Measurements from ENCODE around the gene GLRA1.

Gene GLRA1

DNA sequence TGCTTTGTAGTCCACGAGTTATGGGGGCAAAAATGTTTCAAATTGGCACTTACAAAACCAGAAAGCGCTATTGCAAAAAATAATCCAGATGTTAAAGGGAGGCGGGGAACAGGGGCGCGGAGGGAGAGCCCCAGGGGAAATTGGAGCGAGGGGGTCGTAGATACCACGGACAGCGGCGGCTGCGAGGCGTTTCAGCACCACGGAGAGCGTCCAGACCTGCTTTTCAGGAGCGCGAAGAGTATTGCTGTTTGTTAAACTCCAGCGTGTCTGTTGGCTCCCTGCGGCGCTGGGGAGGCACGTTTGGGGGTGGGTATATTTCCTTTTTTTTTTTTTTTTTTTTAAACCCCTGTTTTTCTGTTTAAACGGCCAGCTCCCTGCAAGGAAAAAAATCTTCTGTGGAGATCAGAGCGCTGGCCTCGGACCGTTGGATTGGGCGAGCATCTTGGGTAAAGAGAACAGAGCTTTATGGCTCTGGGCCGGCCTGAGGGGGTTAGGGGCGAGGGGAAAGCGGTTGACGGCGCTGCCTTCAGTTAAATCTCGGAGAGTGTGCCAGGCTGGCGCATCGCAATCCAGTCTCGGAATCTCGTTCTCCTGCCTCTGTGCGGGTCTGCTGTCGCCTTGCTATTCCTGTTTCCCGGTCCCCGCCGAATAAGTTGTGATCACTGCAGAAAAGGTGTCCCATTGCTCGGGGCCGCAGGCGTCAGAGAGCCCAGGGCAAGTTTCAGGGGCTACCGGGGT is at the start of gene GLRA1:
TSS of gene GLRA1 (minus strand) at position 288 of the 738 bp plus-strand sequence. CDS start 302 bp downstream, outside the sequence.
- DNase-seq (ENCODE audit: low read depth, low spot score) = peak; percentile 2

DNA sequence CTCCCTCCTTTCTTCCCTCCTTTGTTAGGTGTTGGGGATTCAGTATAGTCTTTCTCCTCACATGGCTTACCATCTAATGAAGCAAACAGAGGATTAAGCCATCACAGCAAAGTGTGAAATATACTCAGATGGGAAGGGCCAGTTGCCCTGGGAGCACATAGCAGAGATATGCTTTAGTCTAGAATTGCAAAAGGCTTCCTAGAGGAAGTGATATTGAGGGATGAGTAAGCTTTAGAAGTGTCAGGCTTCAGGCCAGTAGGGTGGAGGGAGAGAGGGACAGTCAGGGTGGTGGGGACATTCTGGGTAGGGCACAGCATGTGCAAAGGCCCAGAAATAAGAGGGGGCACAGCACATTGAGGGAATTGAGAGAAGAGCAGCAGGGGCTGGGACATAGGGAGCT is 46.2 kb upstream of the GLRA1 start:
- DNase-seq (ENCODE audit: low read depth, low spot score) = no peak

DNA sequence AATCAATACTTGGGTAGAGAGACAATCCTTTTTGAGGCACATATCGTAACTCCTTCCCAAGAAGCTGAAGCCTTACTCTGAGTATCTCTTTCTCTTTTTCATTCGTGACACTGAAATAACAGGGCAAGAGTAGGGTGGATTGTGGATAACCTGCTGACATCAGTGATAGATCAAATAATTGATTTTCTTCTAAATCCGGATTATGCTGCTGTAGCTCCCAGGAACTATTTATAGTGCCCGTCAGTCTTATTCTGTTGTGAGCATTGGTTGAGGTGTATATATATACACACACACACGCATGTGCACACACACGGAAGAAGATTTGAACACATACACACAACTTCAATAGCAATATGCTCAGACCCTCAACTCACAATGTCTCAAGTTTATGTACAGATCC is 43.2 kb upstream of the GLRA1 start:
- no peak for DNase-seq (ENCODE audit: low read depth, low spot score)

DNA sequence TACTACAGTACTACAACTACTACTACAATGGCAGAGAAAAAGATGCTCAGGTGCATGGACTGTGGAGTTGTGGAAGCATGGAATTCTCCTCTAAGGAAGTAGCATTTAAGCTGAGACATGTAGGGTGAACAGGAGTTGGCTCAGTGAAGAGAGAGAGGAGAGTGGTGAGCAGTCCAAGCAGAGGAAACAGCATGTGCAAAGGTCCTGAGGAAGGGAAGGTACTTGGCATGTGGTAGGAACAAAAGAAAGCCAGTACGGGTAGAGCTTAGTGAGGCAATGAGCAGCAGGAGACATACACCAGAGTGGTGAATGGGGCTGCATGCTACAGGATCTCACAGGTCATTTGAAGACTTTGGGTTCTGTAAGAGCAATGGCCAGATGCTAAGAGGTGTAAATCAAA is 41.4 kb upstream of the GLRA1 start:
- DNase-seq (ENCODE audit: low read depth, low spot score) = no peak

DNA sequence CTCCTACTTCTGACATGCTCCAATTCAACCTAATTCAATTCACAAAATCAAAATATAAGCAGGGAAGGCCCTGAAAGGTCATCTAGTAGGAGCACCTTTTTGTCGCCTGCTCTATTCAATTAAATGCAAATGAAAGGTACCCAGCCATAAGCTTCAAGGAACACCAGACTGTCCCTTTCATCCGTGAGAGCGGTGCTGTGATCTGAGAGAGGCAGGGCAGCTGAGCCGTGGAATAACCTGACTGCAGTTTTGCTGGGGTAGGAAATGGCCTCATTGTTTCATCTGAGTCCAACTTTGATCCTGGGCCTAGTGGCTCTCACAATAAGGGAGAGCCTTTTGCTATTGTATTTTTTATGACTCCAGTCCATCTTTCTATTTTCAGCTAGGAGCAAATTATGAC is 39.8 kb upstream of the GLRA1 start:
- no peak for DNase-seq (ENCODE audit: low read depth, low spot score)

DNA sequence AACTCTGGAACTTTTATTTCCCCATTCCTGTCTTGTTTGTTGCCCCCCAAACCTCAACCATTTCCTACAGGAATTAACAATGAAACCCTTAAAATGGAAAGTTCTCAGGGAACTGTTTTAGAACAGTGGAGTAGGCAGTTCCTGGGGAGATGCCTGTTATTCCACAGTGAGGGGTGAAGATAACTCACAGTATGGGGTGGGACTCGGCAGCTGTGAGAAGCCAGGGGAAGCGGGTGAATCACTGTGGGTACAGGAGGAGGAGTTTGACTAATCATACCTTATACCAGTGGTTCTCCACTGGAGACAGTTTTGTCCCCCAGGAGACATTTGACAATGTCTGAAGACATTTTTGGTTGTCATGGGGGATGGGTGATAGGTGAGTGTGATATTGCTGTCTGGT is 36.9 kb upstream of the GLRA1 start:
- DNase-seq (ENCODE audit: low read depth, low spot score) = no peak

DNA sequence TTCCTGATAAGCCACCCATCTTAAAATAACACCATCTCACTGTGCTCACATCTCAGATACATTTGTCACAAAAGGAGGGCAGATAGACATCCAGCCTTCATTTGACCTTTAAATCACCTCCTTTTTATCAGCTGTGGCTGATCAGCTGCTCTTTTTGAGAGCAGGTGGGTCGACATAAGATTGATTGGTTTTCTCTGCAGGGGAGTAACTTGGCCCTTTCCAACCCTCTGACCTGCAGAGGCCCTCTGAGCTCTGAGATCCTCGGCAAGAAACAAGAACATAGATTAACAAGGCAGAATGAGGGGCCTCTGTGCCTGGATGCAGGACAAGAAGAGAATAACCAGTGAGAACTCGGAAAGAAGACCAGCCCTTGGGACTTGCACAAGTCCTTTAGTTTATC is 33.5 kb upstream of the GLRA1 start:
- DNase-seq (ENCODE audit: low read depth, low spot score) = no peak

DNA sequence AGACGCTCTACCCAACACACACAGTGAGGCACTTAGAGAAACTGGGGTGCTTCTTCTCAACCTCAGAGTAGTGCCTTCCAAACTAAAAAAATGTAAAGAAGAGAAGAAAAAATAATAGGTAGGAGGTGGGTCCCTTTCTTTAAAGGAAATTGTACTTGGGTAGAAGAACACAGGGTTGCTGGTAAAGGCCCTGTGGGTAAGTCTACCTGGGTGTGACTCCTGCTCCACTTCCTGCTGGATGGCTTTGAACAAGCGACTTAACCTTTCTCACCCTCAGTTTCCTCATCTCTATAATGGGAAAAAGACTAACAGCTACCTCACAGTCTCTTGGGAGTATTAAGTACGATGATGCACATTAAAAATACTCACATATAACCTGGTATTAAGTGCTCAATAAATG is 32.1 kb upstream of the GLRA1 start:
- no peak for DNase-seq (ENCODE audit: low read depth, low spot score)

DNA sequence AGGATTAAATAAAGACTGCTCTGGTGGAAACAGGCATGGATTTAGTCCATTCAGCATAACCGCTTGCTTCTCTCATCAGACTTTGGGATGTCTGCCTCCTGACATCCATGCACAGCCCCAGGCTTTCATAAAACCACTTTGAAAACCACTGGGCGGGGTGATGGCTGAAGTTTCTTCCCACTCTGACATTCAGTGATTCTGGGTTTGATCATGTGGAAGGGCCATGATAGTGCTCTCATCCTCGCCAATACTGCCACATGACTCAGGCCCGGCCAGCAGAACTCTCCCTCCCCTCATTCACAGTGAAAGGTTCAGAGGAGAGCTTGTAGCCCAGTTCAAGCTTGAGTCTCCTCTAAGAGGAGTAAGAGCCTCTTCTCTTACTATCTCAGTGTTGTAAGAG is 29.6 kb upstream of the GLRA1 start:
- no peak for DNase-seq (ENCODE audit: low read depth, low spot score)

DNA sequence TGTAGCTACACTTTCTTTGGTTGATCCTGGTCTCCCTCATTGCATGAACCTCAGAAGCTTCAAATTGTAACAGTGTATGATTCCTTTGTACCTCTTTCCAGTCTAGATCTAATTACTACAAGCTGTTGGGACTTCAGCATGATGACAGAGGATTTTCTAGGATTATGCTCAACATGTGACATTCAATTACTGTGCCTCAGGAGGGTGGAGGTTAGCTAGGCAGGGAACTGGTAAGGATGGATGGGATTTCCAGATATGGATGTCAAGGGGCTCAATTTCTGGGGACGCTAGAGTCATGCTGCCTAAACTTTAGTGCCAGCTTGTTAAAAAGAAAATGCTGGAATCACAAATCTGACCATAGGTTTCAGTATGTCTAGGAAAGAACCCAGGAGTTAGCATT is 29.2 kb upstream of the GLRA1 start:
- DNase-seq (ENCODE audit: low read depth, low spot score) = no peak

DNA sequence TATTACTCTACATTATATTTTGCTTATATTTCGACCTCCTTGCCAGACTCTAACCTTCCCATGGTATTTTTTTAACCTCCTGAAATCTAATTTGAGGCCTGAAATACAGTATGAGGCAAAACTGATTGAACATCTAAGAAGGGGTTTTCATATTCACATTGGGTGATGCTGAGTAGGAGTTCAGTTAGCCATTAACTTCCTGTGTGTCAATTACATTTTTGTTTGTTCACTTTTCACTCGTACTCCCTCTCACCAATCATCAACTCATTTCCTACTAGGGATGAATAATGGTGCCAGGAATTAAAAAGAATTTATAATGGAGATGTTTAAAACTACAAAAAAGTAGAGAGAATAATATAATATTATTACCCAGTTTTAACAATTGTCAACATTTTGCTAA is 27.6 kb upstream of the GLRA1 start:
- DNase-seq (ENCODE audit: low read depth, low spot score) = no peak

DNA sequence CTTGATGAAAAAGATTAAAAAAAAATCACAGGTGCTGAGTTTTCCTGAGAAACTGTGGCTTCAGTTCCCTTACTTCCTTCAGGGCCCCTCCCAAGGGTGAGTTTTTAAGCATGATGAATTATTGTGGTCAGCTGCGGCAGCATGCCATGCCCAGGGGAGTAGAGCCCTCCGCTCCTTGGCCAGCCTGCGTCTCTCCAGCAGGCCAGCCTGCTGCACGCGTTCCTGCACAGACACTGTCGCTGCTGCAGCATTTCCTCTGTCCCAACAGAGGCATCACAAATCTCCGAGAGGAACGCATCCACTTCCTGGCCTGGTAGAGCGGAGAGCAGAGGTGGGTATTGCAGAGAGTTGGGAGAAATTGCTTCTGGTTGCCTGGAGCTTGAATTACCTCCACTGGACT is 26.1 kb upstream of the GLRA1 start:
- DNase-seq (ENCODE audit: low read depth, low spot score) = no peak

DNA sequence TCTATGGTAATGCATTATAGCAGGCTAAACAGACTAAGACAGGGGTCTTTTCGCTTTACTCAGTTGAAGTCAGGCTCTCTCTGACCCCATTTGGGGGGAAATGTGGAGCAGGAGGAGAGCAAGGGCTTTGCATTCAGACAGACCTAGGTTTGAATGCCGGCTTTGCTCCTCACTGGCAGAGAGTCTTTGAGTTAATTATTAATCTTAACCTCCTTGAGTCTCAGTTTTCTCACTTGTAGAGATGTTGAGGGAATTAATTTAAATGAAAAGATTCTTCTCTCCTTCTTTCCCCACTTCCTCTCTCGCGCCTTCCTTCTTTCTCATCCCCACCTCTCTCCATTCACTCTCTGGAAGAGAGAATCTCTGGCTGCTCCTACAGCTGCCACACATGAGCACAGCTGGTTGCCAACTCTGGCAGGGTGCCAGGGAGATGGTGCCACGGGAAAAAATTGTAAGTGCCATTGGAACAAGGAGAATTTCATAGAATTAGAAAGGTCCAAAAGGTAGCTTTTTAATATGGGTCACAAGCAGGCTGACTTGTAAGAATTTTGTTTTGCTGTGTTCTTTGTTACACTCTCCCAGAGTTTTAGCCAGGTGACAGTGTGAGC is 25.2 kb upstream of the GLRA1 start:
- no peak for DNase-seq (ENCODE audit: low read depth, low spot score)

DNA sequence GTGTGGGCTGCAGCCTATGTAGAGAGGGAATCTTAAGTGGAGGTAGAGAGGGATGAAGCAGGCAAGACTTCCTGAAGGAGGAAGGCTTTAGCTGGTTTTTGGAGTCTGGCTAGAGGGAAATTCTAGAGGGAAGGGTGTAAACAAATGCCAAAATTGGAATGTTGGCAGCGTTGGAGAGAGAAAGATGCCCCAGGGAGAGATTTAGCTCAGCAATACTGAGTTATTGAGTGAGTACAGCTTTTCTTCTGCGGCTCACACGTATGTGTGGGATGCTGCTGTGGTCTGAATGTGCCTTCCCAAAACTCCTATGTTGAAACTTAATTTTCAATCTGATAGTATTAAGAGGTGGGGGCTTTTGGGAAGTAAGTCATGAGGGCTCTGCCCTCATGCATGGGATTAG is 24.5 kb upstream of the GLRA1 start:
- no peak for DNase-seq (ENCODE audit: low read depth, low spot score)

DNA sequence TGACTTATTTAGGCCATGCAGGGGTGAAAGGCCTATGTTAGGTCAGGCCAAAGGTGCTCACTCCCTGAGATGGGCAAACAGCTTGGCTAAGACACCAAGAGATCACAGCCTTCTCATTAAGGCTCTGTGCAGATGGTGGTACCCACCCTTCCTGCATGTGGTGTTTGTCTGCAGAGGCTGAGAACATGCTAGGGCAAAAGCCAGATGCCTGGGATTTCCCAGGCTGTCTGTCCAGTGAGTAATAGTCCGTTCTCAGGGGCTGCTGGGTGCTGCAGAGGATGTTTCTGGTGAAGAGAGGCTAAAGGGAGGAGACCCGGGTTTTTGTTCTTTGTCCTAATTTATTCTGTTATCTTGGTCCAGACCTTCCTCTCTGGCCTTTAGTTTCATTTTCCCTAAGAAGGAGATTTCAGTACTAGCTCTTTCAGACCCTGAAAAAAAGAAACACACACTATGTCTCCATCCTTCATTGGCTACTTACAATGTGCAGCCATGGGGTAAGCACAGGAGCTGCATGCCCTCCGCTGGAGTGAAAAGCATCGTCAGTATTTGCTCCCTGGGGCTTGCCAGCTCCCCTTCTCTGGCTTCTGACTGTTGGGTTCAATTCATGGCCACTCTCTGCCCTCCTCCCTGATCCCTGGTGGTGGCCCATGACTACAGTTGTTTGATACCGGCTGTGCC is 23.4 kb upstream of the GLRA1 start:
- no peak for DNase-seq (ENCODE audit: low read depth, low spot score)

DNA sequence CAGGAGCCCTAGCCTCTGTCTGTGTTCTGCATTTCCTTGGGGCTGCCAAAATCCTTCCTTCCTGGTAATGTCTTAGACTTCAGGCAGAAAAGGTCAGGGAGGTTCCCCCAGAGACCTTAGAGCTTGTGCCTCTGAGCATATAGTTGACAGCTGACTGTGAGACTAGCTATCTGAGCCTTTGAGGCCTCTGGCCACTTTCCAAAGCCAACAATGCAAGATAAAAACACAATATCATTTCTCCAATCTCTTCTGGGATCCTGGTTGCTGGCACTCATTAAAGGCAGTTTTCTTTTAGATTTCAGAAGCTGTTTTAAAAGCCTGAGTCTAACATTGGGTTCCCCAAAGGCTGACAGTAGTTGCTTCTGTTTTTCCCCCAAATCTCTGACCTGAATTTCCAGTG is 13.2 kb upstream of the GLRA1 start:
- no peak for DNase-seq (ENCODE audit: low read depth, low spot score)

DNA sequence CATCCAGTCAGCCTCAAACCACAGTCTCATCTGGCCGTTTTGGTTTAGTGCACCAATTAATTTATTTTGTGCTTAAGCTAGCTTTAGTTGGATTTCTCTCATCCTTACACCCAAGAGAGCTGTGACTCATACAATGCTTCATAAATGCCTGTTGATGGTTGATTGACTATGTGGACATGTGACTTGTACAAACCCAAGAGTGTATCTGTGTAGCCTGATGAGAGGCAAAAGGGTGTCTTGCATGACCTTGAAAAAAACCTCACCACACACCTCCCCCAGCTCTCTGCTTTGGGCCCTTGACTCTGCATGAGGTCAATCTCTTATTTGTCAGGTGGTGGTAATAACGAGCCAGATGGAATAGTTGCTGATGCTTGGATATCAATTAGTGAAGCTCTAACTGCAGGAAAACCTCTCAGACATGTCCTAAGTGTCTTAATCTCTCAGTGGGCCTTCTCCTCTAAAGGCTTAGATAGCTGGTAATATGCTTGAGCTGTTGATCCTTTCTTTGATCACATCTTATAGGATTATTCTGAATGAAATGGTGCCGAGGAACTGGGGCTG is 10.6 kb upstream of the GLRA1 start:
- DNase-seq (ENCODE audit: low read depth, low spot score) = no peak

DNA sequence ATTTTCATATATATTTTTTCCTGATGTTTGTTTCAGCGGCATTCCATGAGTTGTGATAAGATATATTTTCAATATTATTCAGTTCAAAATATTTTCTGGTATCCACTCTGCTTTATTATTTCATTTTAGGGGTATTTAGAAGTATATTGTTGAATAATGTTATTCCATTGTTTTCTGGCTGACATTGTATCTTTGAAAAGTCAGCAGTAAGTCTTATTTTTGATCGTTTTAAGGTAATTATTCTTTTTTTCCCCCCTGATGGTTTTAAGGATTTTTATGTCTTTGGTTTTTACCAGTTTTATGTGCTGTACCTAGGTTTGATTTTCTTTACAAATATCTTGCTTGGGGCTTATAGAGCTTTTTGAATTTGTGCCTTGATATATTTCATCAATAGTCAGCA is 6.6 kb upstream of the GLRA1 start:
- DNase-seq (ENCODE audit: low read depth, low spot score) = no peak

DNA sequence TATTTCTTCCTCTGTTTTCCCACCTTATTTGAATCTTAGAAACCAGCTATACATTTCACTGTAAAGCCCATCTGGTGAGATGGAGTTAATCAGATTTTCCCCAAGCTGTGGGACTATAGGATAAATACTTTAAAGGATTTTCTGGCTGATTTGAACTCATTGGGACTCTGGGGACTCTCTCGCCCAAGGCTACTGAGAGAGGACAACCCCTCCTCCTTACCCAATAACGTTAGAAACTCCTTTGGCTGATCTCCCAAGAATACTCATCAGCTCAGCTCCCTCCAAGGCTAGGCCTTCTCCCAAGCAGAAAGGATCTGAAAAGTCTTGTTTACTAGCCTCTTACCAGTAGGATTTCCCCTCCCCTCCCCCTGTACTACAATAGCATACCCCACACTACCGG is 1.5 kb upstream of the GLRA1 start:
- DNase-seq (ENCODE audit: low read depth, low spot score) = no peak

DNA sequence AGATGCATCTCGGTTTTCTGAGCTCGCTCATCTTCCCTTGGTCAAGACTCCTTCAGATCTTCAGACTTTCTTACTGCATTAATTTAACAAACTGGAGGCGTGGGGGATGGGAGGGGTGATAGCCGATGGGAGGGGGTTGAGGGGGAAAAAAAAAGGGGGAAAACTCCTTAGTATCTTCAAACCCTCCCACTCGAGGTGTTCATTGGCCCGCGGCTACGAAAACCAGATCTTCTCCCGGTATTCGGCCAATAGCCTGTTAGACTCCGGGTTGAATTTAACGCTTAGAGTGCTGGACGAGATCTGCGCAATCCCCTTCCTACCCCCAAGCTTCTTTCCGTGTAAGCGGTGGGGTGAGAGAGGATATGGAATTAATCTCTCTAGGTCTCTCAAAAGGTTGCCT is 689 bp upstream of the GLRA1 start:
- no peak for DNase-seq (ENCODE audit: low read depth, low spot score)

DNA sequence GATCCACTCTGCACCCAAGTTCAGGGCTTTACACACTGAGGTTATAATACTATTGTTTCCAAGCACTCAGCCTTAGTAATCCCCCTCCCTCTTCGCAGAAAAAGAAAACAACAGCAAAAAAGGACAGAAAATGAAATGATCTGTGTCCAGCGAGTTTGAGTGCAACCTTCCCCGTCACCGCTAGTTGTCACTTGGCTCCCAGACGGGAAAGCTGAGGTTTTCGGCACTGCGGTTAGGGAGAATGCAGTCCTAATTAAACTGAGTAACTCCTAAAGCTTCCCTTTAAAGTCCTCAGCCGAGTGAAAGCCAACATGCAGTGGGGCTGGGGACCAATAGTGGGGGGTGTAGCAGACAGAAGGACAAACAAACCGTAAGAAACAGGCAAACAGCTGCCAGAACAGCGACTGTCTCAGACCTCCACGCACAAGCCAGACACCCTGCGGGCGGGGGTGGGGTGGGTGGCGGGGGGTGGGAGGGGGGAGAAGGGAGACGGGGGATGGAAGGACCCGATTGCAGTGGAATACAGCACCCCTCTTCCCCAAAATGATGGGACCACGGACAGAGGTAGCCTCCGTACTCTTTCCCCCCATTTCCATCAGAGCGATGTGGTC is 680 bp downstream of the GLRA1 start:
- no peak for DNase-seq (ENCODE audit: low read depth, low spot score)

DNA sequence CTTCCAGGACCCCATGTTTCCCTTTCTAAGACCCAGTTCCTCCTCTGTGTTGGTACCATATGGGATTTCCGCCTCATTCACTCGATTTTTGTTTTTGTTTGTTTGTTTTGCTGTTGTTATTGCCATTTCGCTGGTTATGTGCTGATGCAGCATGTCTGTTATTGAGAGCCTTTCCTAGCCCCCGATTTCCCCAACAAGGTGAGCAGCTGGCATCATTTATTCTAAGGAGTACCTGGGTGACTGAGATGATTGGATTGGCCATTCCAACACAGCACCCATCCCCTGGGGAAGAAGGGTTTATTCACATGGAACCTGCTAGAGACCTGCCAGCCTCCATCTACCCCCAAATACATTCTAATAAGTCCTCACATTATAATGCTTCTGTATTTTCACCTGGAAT is 2.7 kb downstream of the GLRA1 start:
- DNase-seq (ENCODE audit: low read depth, low spot score) = no peak

All from activated CD4-positive, CD25-positive, alpha-beta regulatory T cell treated with anti-CD3 and anti-CD28 coated beads, Interleukin-2, amount 50 U/mL, for 16 hours (primary cell).